Parathyroid adenoma (tissue), 2 donors: ENCODE results near the gene SLC37A4.
A peak's percentile ranks its signal among the peaks of the same experiment; 100 is the strongest.

Experiments
- H2AFZ ChIP-seq: fragments of 300-600 bp; sonication (generic); one replicate; pipeline ENCODE4 v1.7.0; 2017; ENCODE audit warnings: antibody characterized with exemption, mild to moderate bottlenecking
- H3K27ac ChIP-seq: fragments of 300-600 bp; sonication (generic); one replicate; pipeline ENCODE4 v1.7.0; 2017
- H3K27me3 ChIP-seq: fragments of 300-600 bp; sonication (generic); one replicate; pipeline ENCODE4 v1.7.0; 2017; ENCODE audit warnings: low read length; ENCODE audit not compliant: control insufficient read depth, insufficient read depth
- H3K36me3 ChIP-seq: fragments of 300-600 bp; sonication (generic); one replicate; pipeline ENCODE4 v1.7.0; 2017; ENCODE audit warnings: low read length; ENCODE audit not compliant: control insufficient read depth, insufficient read depth
- H3K4me1 ChIP-seq: fragments of 300-600 bp; sonication (generic); one replicate; pipeline ENCODE4 v1.7.0; 2017; ENCODE audit warnings: control low read depth
- H3K4me2 ChIP-seq: fragments of 300-600 bp; sonication (generic); one replicate; pipeline ENCODE4 v1.7.0; 2017; ENCODE audit warnings: low read length
- H3K4me3 ChIP-seq: fragments of 300-600 bp; sonication (generic); one replicate; pipeline ENCODE4 v1.7.0; 2017; ENCODE audit warnings: low read depth, low read length
- H3K79me2 ChIP-seq: fragments of 300-600 bp; sonication (generic); one replicate; pipeline ENCODE4 v1.7.0; 2017; ENCODE audit warnings: control low read depth
- H3K9ac ChIP-seq: fragments of 300-600 bp; sonication (generic); one replicate; pipeline ENCODE4 v1.7.0; 2017; ENCODE audit warnings: mild to moderate bottlenecking
- H3K9me3 ChIP-seq: fragments of 300-600 bp; sonication (generic); one replicate; pipeline ENCODE4 v1.7.0; 2017; ENCODE audit warnings: low read length; ENCODE audit not compliant: control insufficient read depth
- TF ChIP-seq, protein P1 (sequence below): fragments of 300-600 bp; sonication (generic); IDR thresholded peaks from one replicate; pipeline ENCODE4 v1.7.0; 2017; ENCODE audit warnings: antibody characterized with exemption, mild to moderate bottlenecking
- donor health status: primary hyperparathyroidism.

Gene SLC37A4

DNA sequence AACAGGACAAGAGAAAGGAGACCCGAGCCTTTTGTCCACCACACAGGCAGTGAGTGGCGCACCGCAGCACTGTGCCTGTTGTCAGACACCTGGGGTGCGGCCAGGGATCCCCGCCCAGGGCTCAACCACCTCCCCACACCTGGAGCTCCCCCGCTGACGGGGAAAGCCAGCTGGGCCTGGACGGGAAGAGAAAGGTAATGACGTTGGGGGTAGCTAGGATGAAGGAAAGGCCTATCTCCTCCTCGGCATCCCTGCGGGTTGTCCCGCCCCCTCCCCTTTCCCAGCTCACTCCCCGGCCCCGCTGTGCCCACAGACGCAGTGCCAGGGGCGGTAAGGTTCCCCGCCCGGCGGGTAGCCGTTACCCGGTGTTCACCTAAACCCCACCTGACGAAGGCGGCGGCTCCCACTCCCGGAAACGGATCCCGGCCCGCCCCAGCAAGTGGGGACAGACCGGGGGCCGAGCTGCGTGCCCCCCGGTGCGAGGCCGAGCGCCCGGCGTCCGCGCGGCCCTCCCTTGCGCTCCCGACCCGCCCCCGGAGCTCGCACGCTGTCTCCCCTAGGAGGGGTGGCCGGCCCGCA, 25.8 kb upstream of the SLC37A4 start:
- TF ChIP-seq, protein P1, sequence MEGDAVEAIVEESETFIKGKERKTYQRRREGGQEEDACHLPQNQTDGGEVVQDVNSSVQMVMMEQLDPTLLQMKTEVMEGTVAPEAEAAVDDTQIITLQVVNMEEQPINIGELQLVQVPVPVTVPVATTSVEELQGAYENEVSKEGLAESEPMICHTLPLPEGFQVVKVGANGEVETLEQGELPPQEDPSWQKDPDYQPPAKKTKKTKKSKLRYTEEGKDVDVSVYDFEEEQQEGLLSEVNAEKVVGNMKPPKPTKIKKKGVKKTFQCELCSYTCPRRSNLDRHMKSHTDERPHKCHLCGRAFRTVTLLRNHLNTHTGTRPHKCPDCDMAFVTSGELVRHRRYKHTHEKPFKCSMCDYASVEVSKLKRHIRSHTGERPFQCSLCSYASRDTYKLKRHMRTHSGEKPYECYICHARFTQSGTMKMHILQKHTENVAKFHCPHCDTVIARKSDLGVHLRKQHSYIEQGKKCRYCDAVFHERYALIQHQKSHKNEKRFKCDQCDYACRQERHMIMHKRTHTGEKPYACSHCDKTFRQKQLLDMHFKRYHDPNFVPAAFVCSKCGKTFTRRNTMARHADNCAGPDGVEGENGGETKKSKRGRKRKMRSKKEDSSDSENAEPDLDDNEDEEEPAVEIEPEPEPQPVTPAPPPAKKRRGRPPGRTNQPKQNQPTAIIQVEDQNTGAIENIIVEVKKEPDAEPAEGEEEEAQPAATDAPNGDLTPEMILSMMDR: no peak
- Histone ChIP-seq H3K79me2 (no peaks in the 10 kb centered on the region), H2AFZ (peak overlapping the region; percentile 82), H3K4me1 (peaks cover 3% of the 10 kb centered on the region), H3K4me2 (peak overlapping the region; percentile 78), H3K4me3 (peak overlapping the region; percentile 60), H3K27ac (peak overlapping the region; percentile 36), H3K9ac (peak overlapping the region; percentile 46), H3K27me3 (no peaks in the 10 kb centered on the region), H3K36me3 (no peaks in the 10 kb centered on the region), H3K9me3 (no peaks in the 10 kb centered on the region)

DNA sequence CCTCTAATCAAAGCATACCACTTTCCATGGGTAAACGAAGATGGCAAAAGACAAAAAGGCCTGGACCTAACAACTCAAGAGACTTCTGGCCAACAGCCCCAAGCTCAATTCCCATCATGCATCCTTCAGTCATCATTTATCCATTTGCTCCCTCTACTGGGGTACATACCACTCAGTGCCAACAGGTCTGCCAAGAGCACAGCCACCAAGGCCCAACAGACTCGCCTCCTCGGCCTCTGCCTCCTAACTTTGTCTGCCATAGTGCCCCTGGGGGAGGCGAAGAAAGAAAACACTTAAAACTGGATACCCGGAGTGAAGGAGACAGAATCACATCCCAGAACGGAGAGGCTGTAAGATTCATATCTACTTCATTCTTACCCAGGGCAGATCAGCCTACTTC, 25.2 kb upstream of the SLC37A4 start:
- H3K4me3 ChIP-seq: peak overlapping the region; percentile 60
- H3K27ac ChIP-seq: no peak overlapping the region
- peak overlapping the region; percentile 78 for H3K4me2 ChIP-seq
- H3K9ac ChIP-seq: no peak overlapping the region
- TF ChIP-seq, protein P1: no peak
- no peaks in the 10 kb centered on the region for H3K27me3 ChIP-seq
- H2AFZ ChIP-seq: no peak overlapping the region
- peaks cover 3% of the 10 kb centered on the region for H3K4me1 ChIP-seq
- no peaks in the 10 kb centered on the region for H3K36me3 ChIP-seq
- H3K79me2 ChIP-seq: no peaks in the 10 kb centered on the region
- no peaks in the 10 kb centered on the region for H3K9me3 ChIP-seq

DNA sequence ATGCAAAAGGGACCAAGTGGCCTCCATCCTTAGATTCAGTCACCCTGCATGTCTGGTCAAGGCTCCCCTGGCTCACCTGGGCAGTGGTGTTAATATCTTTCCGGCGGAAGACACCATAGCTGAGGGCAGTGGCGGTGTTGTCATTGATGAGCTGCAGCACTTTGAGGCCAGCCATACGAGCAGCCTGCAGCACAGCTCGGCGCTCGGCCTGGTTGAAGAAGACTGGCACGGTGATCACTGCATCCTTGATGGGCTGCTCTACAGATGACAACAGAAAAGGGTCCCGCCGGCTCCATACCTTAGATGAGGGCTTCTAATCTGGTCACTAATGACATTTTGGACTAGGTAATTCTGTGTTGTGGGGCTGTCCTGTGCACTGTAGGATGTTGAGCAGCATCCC, 23.7 kb upstream of the SLC37A4 start:
- TF ChIP-seq, protein P1: no peak
- Histone ChIP-seq H3K36me3 (no peaks in the 10 kb centered on the region), H3K9ac (no peak overlapping the region), H3K27ac (no peak overlapping the region), H3K4me3 (no peak overlapping the region), H3K4me1 (peaks cover 3% of the 10 kb centered on the region), H3K9me3 (no peaks in the 10 kb centered on the region), H3K79me2 (no peaks in the 10 kb centered on the region), H3K4me2 (no peak overlapping the region), H2AFZ (no peak overlapping the region), H3K27me3 (no peaks in the 10 kb centered on the region)

DNA sequence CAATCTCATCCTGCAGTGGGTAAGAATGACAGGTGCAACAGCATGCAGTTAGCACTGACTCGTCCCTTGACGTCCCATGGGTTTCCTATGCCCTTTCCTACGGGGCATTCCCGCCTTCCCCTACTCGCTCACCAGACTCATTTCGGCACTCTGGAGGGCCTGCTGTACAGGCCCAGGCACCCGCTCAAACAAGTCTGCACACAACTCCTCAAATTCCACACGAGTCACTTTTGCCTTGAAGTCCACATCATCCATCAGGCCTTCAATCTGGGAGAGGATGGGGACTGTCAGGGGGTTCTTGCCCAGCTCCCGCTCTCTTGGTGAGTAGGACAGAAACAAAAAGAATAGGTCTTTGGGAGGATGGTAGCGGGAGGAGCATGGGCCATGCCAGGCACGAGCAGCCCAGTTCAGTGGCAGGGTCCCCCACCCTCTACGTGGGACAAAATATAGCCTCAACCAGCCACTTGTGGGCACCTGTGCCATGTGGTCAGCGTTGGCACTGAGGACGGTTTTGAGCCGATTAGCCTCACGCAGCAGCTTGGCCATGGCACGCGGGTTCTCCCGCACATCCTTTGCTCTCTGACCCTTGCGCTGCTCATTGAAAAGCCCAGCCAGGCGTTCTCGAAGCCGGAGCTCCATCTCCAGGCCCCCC, 21.6 kb upstream of the SLC37A4 start:
- Histone ChIP-seq H3K4me3 (no peak overlapping the region), H3K27me3 (no peaks in the 10 kb centered on the region), H3K9me3 (no peaks in the 10 kb centered on the region), H2AFZ (no peak overlapping the region), H3K36me3 (no peaks in the 10 kb centered on the region), H3K4me2 (no peak overlapping the region), H3K9ac (no peak overlapping the region), H3K4me1 (peaks cover 3% of the 10 kb centered on the region), H3K27ac (no peak overlapping the region), H3K79me2 (no peaks in the 10 kb centered on the region)
- TF ChIP-seq, protein P1: no peak
